Pancreas (tissue), 10 donors: ENCODE data around the gene GLI3. TPM values are rescaled to one million over a fixed set of nuclear protein-coding genes. Genes with fewer than 3 reads are reported as not detected.

ENCODE experiments used
- ATAC-seq, 4 donors: fragments of 200-7000 bp; cut with Tn5 transposase; one replicate each; pipeline versions ENCODE4 v1.8.0 to v1.9.1; 2020; ENCODE audit warnings: mild to moderate bottlenecking in 4 of 4, moderate library complexity in 4 of 4
- DNase-seq, 6 donors: peaks; one replicate each; pipeline ENCODE4 v3.0.0-alpha.2; 2020
- FAIRE-seq: peaks from 2 replicates; lab custom pipeline; 2012; peaks lifted over from hg19 to GRCh38; lab: Jason Lieb, UNC
- H3K27ac ChIP-seq, 4 donors: fragments of 200-600 bp; sonication (generic); 1 replicate in 3 of 4; 2 replicates in 1 of 4; pipeline versions ENCODE4 v1.5.0 to v1.8.0; 2020
- H3K27me3 ChIP-seq, 4 donors: fragments of 200-600 bp; one replicate each; pipeline ENCODE4 v1.8.0; 2021
- H3K36me3 ChIP-seq, 3 donors: fragments of 200-600 bp; sonication (generic) in 1 of 3; one replicate each; pipeline versions ENCODE4 v1.5.0 to v1.8.0; 2020 to 2021
- H3K4me1 ChIP-seq, 3 donors: fragments of 200-600 bp; one replicate each; pipeline ENCODE4 v1.8.0; 2021
- H3K4me3 ChIP-seq, 4 donors: fragments of 200-600 bp; sonication (generic) in 2 of 4; one replicate each; pipeline versions ENCODE4 v1.5.0 to v1.8.0; 2020 to 2021
- H3K9me3 ChIP-seq, 4 donors: fragments of 200-600 bp; one replicate each; pipeline ENCODE4 v1.8.0; 2021
- WGBS, 2 donors: extraction: QIAGEN DNeasy Blood & Tissue Kit; methylation state at CpG; one replicate each; pipeline ENCODE4 v1.1.7; 2013; 5-methylcytosine and 5-hydroxymethylcytosine counted together
- intact Hi-C, 3 donors: fragments of 100-400 bp; cut with DNase I; formaldehyde crosslinking; loops; one replicate each; pipeline versions ENCODE4 v1.11.1 to v1.14.2; 2022
- polyA plus RNA-seq, 2 donors: library from polyadenylated mRNA; stranded (reverse); fragments of 200-250 nt; gene quantifications; one replicate each; pipeline ENCODE4 v1.2.3, GENCODE V29; 2013
- total RNA-seq, 6 donors: library from RNA; stranded (reverse); fragmentation: NEBNext Ultra II Directional in 4 of 6; extraction: Animal tissue kit (Norgen Biotek cat#: 25700) in 4 of 6; gene quantifications; one replicate each; pipeline versions ENCODE4 v1.2.1 to v1.2.4, GENCODE V29; 2021 to 2023
- TF ChIP-seq, protein P1 (sequence below), 4 donors: fragments of 200-600 bp; sonication (generic) in 3 of 4; IDR thresholded peaks; one replicate each; pipeline versions ENCODE4 v1.5.0 to v1.8.0; 2021; ENCODE audit warnings: antibody characterized with exemption in 4 of 4
- donor health status: healthy with polysubstance abuse.
- donor health status: DM: no; HTN: no; CAD: no; lungs with moderate emphysema.
- donor health status: DM: no; HTN: no; CAD: no.
- donor health status: control.
- donor health status: control.
- donor health status: Bipolar disorder and iron deficiency.
- donor health status: DM: yes; HTN: yes; CAD: no.
- donor health status: DM: no; HTN: no; CAD: no.
- donor health status: DM: no; HTN: no; CAD: no.
- donor health status: DM: yes; HTN: yes; CAD: no.

Gene GLI3
- total and polyA plus RNA-seq, 8 donors, result 0.38 to 6.2 (median 1.4) TPM

DNA sequence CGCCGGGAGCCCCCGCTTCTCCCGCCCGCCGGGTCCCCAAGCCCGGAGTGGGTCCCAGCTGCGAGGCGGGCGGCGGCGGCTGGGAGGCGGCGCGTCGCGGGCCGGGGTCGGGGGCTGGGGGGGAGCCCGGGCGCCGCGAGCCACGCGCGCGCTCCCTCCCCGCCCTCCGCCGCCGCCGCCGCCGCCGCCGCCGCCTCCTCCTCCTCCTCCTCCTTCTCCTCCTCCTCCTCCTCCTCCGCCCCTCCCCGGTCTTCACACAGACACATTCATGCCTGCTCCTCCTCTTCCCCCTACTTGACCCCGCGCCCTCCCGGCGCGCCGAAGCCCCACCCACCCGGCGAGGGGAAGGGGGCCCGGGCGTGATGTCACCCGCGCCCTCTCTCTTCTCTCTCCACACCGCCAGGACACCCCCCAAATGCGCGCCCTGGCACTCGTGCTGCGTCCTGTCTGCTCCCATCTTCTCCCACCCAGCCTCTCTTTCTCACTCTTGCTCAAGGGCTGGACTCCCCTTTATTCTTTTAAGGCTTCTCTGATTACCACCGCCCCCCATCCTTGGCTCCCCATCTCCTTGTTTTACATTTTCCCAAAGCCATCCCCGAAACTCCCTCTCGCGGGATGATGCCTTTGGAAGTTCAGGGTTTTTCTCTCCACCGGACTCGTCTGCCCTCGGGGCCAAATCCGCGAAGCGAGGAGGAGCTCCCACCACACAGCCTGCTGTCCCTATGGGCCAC is 967 bp upstream of the GLI3 start:
- no peaks in the 10 kb centered on the region for H3K9me3 ChIP-seq
- no peaks in the 10 kb centered on the region for H3K4me1 ChIP-seq
- 5 to 25% methylated on average over 12 to 59 of the region's 66 CpGs for WGBS, 2 donors
- intact Hi-C loops, result no loop called here
- H3K27ac ChIP-seq, result peak overlapping the region in 2 of 4 donors; percentile 27 to 41
- H3K4me3 ChIP-seq, result peak overlapping the region; percentile 53 to 74 (median 65)
- H3K36me3 ChIP-seq, result no peaks in the 10 kb centered on the region
- TF ChIP-seq, protein P1, sequence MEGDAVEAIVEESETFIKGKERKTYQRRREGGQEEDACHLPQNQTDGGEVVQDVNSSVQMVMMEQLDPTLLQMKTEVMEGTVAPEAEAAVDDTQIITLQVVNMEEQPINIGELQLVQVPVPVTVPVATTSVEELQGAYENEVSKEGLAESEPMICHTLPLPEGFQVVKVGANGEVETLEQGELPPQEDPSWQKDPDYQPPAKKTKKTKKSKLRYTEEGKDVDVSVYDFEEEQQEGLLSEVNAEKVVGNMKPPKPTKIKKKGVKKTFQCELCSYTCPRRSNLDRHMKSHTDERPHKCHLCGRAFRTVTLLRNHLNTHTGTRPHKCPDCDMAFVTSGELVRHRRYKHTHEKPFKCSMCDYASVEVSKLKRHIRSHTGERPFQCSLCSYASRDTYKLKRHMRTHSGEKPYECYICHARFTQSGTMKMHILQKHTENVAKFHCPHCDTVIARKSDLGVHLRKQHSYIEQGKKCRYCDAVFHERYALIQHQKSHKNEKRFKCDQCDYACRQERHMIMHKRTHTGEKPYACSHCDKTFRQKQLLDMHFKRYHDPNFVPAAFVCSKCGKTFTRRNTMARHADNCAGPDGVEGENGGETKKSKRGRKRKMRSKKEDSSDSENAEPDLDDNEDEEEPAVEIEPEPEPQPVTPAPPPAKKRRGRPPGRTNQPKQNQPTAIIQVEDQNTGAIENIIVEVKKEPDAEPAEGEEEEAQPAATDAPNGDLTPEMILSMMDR (IDR thresholded peaks at IDR 0.05), result no peak
- H3K27me3 ChIP-seq, result peaks cover 0 to 7% (median 3%) of the 10 kb centered on the region in 4 donors
- DNase-seq (peak in 3 of 6 donors; percentile 22 to 58 (median 52)), ATAC-seq (peak; percentile 5 to 42 (median 25)), FAIRE-seq (no peak)

DNA sequence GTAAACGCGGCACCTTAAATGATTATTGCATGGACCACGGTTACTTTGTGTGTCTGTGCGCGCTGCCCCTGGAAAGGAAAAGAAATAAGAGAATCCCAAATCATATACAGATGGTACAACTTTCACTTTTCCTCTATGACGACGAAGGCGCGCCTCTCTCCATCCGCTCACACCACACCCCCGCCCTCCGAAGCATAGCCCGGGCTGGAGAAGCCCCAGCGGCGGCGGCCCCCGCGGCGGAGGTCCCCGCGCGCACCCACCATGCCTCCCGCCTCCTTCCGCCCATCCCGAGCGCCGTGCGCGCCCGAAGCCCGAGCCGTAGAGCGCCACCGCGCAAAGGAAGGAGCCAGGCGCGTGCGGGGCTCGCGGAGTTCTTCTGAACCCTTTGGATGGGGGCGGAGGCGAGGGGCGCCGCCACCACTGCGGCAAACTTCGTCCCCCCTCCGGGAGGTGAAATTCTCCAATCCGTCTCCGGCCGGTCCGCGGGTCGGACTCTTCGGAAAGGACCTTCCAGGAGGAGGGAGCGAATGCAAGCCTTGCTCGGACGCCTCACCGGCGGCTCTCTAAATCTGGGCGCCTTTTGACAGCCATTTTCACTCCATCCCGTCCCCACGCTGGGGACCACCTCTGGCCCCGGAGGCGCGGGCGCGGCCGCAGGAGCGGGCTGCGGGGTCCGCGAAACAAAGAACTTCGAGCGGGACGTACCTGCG is 588 bp downstream of the GLI3 start:
- 0% methylated on average over 73 to 76 of the region's 76 CpGs for WGBS, 2 donors
- Histone ChIP-seq H3K4me3 (peak overlapping the region; percentile 51 to 74 (median 61)), H3K36me3 (no peaks in the 10 kb centered on the region), H3K9me3 (no peaks in the 10 kb centered on the region), H3K27ac (peak overlapping the region in 3 of 4 donors; percentile 17 to 41 (median 33)), H3K4me1 (no peaks in the 10 kb centered on the region), H3K27me3 (peaks cover 0 to 15% (median 3%) of the 10 kb centered on the region in 4 donors)
- DNase-seq, result peak in 3 of 6 donors; percentile 18 to 70 (median 67)
- TF ChIP-seq, protein P1 (IDR thresholded peaks at IDR 0.05), result no peak
- FAIRE-seq, result no peak
- intact Hi-C loops, result no loop called here
- ATAC-seq, result peak; percentile 38 to 53 (median 48)

GRCh38 chr7:42235741-42236161 is 1.3 kb downstream of the GLI3 start:
- DNase-seq (peak in 1 of 6 donors; percentile 58), FAIRE-seq (no peak), ATAC-seq (no peak)
- TF ChIP-seq, protein P1 (IDR thresholded peaks at IDR 0.05), result no peak
- Histone ChIP-seq H3K4me1 (no peaks in the 10 kb centered on the region), H3K9me3 (no peaks in the 10 kb centered on the region), H3K36me3 (no peaks in the 10 kb centered on the region), H3K27ac (no peak overlapping the region), H3K4me3 (peak overlapping the region in 3 of 4 donors; percentile 51 to 74 (median 53)), H3K27me3 (peaks cover 0 to 17% (median 3%) of the 10 kb centered on the region in 4 donors)
- WGBS, 2 donors, result 6 to 7% methylated on average over 15 of the region's 15 CpGs
- intact Hi-C loops, result no loop called here

DNA sequence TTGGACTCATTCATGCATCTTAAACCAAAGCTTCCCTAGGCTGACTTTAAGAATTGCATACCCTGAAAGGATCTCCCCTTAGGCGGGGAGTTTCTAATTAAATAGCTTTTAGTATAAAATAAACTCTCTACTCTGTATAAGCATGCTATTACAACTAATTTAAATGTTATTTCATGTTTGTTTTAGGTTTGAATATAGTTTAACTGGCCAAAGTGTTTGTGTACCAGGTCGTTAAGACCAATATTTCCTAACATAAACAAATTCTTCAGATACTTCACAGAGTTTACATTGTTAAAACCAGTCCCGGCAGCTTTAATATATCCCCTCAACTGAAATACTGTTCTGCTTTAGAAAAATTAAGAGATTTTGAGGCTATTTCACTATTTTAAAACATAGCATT is 2.3 kb downstream of the GLI3 start:
- H3K4me1 ChIP-seq, result no peaks in the 10 kb centered on the region
- WGBS, 2 donors, result 52 to 56% methylated on average over 3 of the region's 3 CpGs
- intact Hi-C loops, result no loop called here
- H3K27ac ChIP-seq, result no peak overlapping the region
- FAIRE-seq, result no peak
- H3K4me3 ChIP-seq, result no peak overlapping the region
- H3K9me3 ChIP-seq, result no peaks in the 10 kb centered on the region
- peaks cover 3 to 17% (median 4%) of the 10 kb centered on the region in 4 donors for H3K27me3 ChIP-seq
- no peak for DNase-seq
- no peaks in the 10 kb centered on the region for H3K36me3 ChIP-seq
- ATAC-seq, result no peak
- TF ChIP-seq, protein P1 (IDR thresholded peaks at IDR 0.05), result no peak
